Parathyroid adenoma (tissue), 2 donors: Measurements from ENCODE around the gene ARFGEF3.

Experiments used
- H2AFZ ChIP-seq: fragments of 300-600 bp; sonication (generic); one replicate; pipeline ENCODE4 v1.7.0; 2017; ENCODE audit warnings: antibody characterized with exemption, mild to moderate bottlenecking
- H3K27ac ChIP-seq: fragments of 300-600 bp; sonication (generic); one replicate; pipeline ENCODE4 v1.7.0; 2017
- H3K27me3 ChIP-seq: fragments of 300-600 bp; sonication (generic); one replicate; pipeline ENCODE4 v1.7.0; 2017; ENCODE audit warnings: low read length; ENCODE audit not compliant: control insufficient read depth, insufficient read depth
- H3K36me3 ChIP-seq: fragments of 300-600 bp; sonication (generic); one replicate; pipeline ENCODE4 v1.7.0; 2017; ENCODE audit warnings: low read length; ENCODE audit not compliant: control insufficient read depth, insufficient read depth
- H3K4me1 ChIP-seq: fragments of 300-600 bp; sonication (generic); one replicate; pipeline ENCODE4 v1.7.0; 2017; ENCODE audit warnings: control low read depth
- H3K4me2 ChIP-seq: fragments of 300-600 bp; sonication (generic); one replicate; pipeline ENCODE4 v1.7.0; 2017; ENCODE audit warnings: low read length
- H3K4me3 ChIP-seq: fragments of 300-600 bp; sonication (generic); one replicate; pipeline ENCODE4 v1.7.0; 2017; ENCODE audit warnings: low read depth, low read length
- H3K79me2 ChIP-seq: fragments of 300-600 bp; sonication (generic); one replicate; pipeline ENCODE4 v1.7.0; 2017; ENCODE audit warnings: control low read depth
- H3K9ac ChIP-seq: fragments of 300-600 bp; sonication (generic); one replicate; pipeline ENCODE4 v1.7.0; 2017; ENCODE audit warnings: mild to moderate bottlenecking
- H3K9me3 ChIP-seq: fragments of 300-600 bp; sonication (generic); one replicate; pipeline ENCODE4 v1.7.0; 2017; ENCODE audit warnings: low read length; ENCODE audit not compliant: control insufficient read depth
- TF ChIP-seq, protein P1 (sequence below): fragments of 300-600 bp; sonication (generic); IDR thresholded peaks from one replicate; pipeline ENCODE4 v1.7.0; 2017; ENCODE audit warnings: antibody characterized with exemption, mild to moderate bottlenecking
- donor health status: primary hyperparathyroidism.

Gene ARFGEF3, protein sequence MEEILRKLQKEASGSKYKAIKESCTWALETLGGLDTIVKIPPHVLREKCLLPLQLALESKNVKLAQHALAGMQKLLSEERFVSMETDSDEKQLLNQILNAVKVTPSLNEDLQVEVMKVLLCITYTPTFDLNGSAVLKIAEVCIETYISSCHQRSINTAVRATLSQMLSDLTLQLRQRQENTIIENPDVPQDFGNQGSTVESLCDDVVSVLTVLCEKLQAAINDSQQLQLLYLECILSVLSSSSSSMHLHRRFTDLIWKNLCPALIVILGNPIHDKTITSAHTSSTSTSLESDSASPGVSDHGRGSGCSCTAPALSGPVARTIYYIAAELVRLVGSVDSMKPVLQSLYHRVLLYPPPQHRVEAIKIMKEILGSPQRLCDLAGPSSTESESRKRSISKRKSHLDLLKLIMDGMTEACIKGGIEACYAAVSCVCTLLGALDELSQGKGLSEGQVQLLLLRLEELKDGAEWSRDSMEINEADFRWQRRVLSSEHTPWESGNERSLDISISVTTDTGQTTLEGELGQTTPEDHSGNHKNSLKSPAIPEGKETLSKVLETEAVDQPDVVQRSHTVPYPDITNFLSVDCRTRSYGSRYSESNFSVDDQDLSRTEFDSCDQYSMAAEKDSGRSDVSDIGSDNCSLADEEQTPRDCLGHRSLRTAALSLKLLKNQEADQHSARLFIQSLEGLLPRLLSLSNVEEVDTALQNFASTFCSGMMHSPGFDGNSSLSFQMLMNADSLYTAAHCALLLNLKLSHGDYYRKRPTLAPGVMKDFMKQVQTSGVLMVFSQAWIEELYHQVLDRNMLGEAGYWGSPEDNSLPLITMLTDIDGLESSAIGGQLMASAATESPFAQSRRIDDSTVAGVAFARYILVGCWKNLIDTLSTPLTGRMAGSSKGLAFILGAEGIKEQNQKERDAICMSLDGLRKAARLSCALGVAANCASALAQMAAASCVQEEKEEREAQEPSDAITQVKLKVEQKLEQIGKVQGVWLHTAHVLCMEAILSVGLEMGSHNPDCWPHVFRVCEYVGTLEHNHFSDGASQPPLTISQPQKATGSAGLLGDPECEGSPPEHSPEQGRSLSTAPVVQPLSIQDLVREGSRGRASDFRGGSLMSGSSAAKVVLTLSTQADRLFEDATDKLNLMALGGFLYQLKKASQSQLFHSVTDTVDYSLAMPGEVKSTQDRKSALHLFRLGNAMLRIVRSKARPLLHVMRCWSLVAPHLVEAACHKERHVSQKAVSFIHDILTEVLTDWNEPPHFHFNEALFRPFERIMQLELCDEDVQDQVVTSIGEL (N-terminal part only)

DNA sequence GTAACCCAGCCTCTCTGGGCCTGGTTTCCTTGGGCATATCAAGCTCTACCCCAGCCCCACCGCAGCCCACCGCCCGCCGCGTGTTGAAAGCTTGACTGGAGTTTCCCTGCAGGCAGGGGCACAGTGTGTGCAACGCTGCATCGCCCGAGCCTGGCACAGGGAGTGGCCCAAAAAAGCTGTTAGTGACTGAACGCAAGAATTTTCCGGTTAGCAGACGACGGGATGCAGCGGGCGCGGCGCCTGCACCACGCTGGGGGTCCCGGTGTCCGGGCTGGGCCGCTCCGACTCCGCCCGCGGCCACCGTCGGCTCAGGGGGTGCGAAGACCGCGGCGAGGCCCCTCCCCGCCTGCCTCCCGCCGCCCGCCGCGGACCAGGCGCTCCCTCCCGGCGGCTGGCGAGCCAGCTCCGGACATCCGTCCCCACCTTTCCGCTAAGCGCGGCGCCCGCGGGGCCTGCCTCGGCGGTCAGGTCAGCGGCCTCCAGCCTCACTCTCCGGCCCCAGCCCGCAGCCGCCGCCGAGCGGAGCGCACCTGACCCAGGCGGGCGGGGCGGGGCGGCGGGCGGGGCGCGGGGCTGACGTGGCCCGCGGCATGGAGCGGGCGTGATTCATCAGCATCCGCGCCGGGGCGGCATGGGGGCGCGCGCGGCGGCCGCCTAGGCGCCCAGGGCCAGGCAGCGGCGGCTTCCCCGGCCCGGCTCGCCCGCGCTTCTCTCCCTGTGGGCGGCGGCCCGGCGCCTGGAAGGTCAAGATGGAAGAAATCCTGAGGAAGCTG lies at the start of gene ARFGEF3:
ARFGEF3 (plus strand) TSS at position 602 of the 773 bp plus-strand sequence; CDS start at position 750, 148 bp downstream.
- Histone ChIP-seq H3K79me2 (peaks cover 27% of the 10 kb centered on the region), H3K27ac (peak within 1 kb of the TSS; percentile 81), H3K27me3 (no peaks in the 10 kb centered on the region), H3K4me3 (peak within 1 kb of the TSS; percentile 82), H2AFZ (peak within 1 kb of the TSS; percentile 89), H3K9me3 (no peaks in the 10 kb centered on the region), H3K4me2 (peak within 1 kb of the TSS; percentile 97), H3K9ac (no peak within 1 kb of the TSS), H3K4me1 (peaks cover 3% of the 10 kb centered on the region), H3K36me3 (no peaks in the 10 kb centered on the region)
- TF ChIP-seq, protein P1, sequence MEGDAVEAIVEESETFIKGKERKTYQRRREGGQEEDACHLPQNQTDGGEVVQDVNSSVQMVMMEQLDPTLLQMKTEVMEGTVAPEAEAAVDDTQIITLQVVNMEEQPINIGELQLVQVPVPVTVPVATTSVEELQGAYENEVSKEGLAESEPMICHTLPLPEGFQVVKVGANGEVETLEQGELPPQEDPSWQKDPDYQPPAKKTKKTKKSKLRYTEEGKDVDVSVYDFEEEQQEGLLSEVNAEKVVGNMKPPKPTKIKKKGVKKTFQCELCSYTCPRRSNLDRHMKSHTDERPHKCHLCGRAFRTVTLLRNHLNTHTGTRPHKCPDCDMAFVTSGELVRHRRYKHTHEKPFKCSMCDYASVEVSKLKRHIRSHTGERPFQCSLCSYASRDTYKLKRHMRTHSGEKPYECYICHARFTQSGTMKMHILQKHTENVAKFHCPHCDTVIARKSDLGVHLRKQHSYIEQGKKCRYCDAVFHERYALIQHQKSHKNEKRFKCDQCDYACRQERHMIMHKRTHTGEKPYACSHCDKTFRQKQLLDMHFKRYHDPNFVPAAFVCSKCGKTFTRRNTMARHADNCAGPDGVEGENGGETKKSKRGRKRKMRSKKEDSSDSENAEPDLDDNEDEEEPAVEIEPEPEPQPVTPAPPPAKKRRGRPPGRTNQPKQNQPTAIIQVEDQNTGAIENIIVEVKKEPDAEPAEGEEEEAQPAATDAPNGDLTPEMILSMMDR: no peak

DNA sequence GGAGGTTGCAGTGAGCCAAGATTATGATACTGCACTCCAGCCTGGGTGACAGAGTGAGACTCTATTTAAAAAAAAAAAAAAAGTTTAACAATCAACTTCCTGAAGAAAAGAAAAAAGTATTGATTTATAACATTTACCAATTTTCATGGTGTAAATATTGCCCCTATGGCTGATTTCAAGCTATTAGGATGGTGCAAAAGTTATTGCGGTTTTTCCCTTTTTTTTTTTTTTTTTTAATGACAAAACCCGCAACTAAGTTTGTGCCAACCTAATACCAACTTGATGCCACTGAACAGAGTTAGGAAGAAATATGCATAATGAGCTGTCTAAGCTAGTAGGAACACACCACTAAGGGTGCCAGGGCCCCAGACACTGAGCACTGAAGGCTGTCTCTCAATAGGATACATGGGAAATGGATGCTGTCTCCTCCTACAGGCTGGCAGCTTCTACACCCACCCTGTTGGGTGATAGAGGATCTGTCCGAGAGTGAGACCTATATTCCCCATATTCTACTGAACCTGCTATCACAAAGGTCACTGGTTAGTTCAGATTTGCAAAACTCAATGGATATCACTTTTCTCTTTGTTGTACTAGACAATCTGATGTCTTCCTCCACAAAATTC lies 48.0 kb upstream of the ARFGEF3 start:
- H3K36me3 ChIP-seq: no peaks in the 10 kb centered on the region
- TF ChIP-seq, protein P1: no peak
- H3K4me1 ChIP-seq: no peaks in the 10 kb centered on the region
- no peak overlapping the region for H3K27ac ChIP-seq
- no peak overlapping the region for H3K9ac ChIP-seq
- no peak overlapping the region for H3K4me2 ChIP-seq
- H3K4me3 ChIP-seq: no peak overlapping the region
- no peak overlapping the region for H2AFZ ChIP-seq
- no peaks in the 10 kb centered on the region for H3K9me3 ChIP-seq
- H3K27me3 ChIP-seq: no peaks in the 10 kb centered on the region
- no peaks in the 10 kb centered on the region for H3K79me2 ChIP-seq

DNA sequence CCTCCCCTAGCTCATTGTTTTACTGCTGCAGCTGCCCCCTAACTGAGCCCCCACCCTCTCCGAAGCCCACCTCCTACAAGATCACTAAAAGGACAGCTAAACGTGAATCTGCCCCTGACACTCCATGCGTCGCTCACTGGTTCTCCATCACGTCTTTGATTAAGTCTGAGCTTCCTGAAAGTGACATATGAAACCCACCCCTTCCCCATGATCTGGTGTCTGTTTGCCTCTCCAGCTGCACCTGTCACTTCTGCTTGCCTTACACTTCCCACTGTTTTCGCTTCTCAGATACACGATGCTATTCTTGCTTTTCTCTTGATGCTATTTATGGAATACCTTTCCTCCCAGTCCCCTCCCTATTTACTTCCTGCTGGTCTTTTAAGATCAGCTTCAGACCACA lies 46.5 kb upstream of the ARFGEF3 start:
- Histone ChIP-seq H3K4me1 (no peaks in the 10 kb centered on the region), H3K4me2 (no peak overlapping the region), H3K27me3 (no peaks in the 10 kb centered on the region), H3K36me3 (no peaks in the 10 kb centered on the region), H2AFZ (no peak overlapping the region), H3K4me3 (no peak overlapping the region), H3K9ac (no peak overlapping the region), H3K27ac (no peak overlapping the region), H3K9me3 (no peaks in the 10 kb centered on the region), H3K79me2 (no peaks in the 10 kb centered on the region)
- TF ChIP-seq, protein P1: no peak
